Kidney epithelial cell (primary cell): ENCODE results near the gene SAFB. TPM values are rescaled to one million over a fixed set of nuclear protein-coding genes. Genes with fewer than 3 reads are reported as not detected.

Experiments used
- DNase-seq: peaks from one replicate; pipeline ENCODE4 v3.0.0-alpha.2; 2010; ENCODE audit warnings: low read depth
- H3K27me3 ChIP-seq: 2 replicates; pipeline ENCODE4 v1.6.0; 2011; ENCODE audit warnings: low read length; ENCODE audit not compliant: control insufficient read depth, insufficient read depth
- H3K36me3 ChIP-seq: 2 replicates; pipeline ENCODE4 v1.5.1; 2011; ENCODE audit warnings: low read length; ENCODE audit not compliant: control insufficient read depth, insufficient read depth
- H3K4me3 ChIP-seq: 2 replicates; pipeline ENCODE4 v1.5.1; 2011; ENCODE audit warnings: low read depth, mild to moderate bottlenecking, control low read depth, low read length
- total RNA-seq: library from RNA; depleted of rRNA; stranded (reverse); fragments of >200 nt; gene quantifications from 2 replicates; pipeline ENCODE4 v1.2.3, GENCODE V29; 2015
- TF ChIP-seq, protein P1 (sequence below): IDR thresholded peaks from 2 replicates; pipeline ENCODE4 v1.5.1; 2011; ENCODE audit warnings: mild to moderate bottlenecking, moderate library complexity, low read length, control low read depth, inconsistent platforms; ENCODE audit not compliant: insufficient read depth, poor library complexity, severe bottlenecking

SAFB gene
- total RNA-seq, 1 donor from 2014 or later = 45.7 TPM

DNA sequence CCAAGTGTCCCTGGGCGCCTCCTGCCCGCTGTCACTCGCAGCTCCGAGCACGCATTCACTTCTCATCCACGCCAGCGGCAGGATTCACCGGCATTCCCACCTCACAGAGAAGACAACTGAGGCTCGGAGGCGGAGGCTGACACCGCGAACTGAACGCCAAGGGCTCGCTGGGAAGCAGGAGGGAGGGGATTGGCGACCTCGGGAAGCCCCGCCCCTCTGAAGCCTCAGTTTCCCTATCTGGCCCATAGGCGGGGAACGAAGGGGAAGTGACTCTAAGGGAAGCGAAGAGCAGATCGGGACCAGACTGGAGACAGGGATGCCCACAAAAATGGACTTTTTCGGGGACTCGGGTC is 57.2 kb downstream of the SAFB start:
- no peak for DNase-seq
- TF ChIP-seq, protein P1, sequence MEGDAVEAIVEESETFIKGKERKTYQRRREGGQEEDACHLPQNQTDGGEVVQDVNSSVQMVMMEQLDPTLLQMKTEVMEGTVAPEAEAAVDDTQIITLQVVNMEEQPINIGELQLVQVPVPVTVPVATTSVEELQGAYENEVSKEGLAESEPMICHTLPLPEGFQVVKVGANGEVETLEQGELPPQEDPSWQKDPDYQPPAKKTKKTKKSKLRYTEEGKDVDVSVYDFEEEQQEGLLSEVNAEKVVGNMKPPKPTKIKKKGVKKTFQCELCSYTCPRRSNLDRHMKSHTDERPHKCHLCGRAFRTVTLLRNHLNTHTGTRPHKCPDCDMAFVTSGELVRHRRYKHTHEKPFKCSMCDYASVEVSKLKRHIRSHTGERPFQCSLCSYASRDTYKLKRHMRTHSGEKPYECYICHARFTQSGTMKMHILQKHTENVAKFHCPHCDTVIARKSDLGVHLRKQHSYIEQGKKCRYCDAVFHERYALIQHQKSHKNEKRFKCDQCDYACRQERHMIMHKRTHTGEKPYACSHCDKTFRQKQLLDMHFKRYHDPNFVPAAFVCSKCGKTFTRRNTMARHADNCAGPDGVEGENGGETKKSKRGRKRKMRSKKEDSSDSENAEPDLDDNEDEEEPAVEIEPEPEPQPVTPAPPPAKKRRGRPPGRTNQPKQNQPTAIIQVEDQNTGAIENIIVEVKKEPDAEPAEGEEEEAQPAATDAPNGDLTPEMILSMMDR = no peak
- H3K36me3 ChIP-seq = no peaks in the 10 kb centered on the region
- peak overlapping the region; percentile 87 for H3K4me3 ChIP-seq
- no peaks in the 10 kb centered on the region for H3K27me3 ChIP-seq

DNA sequence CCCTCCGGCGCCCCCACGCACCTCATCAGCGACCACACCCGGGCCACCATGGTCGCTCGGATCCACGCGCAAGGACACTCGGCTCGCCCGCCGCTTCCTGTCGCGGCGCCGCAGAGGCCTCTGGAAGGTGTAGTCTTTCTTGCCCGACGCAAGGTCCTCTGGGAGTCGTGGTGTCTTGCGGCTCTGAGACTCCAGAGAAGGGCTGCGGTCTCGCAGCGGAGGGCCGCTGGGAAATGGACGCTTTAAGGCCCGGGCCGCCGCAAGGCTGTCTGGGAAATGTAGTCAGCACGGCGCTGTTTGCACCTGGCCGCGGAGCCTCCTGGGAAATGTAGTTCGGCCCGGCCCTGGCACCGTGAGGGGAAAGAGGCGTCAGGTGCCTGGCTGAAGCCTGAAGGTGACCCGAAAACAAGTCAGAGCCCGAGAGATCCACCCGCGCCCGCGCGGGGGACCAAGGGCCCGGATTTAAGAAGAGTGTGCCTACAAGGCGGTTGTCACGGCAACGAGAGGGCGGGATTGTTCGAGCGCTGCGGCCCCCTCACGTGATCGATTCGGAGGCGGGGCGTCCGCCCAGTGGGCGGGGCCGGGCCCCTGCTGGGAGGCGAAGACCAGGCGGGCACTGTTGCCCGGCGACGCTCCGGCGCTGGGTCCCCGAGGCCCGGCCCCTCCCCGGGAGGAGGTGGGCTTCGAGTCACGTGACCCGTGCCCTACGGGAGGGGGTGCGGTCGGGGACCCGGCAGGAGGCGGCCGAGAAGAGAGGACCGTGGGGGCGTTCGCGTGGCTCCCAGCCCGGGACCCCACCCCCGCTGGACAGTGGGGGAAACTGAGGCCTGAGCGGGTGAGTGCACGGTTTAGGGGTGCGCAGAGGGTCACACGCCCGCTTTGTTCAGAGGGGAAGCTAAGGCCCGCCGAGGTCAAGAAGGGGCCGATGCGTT is 57.8 kb downstream of the SAFB start, which contains the start of the genes HSD11B1L and MICOS13:
HSD11B1L (plus strand) TSS at position 591 of the 932 bp plus-strand sequence. CDS start 3,806 bp downstream, outside the sequence.
MICOS13 (minus strand) TSS at position 80 of the 932 bp plus-strand sequence; CDS start at position 50, 30 bp downstream.
- DNase-seq = peak; percentile 97
- Histone ChIP-seq H3K4me3 (peak within 1 kb of the TSS; percentile 87), H3K27me3 (no peaks in the 10 kb centered on the region), H3K36me3 (no peaks in the 10 kb centered on the region)
- TF ChIP-seq, protein P1 = no peak

DNA sequence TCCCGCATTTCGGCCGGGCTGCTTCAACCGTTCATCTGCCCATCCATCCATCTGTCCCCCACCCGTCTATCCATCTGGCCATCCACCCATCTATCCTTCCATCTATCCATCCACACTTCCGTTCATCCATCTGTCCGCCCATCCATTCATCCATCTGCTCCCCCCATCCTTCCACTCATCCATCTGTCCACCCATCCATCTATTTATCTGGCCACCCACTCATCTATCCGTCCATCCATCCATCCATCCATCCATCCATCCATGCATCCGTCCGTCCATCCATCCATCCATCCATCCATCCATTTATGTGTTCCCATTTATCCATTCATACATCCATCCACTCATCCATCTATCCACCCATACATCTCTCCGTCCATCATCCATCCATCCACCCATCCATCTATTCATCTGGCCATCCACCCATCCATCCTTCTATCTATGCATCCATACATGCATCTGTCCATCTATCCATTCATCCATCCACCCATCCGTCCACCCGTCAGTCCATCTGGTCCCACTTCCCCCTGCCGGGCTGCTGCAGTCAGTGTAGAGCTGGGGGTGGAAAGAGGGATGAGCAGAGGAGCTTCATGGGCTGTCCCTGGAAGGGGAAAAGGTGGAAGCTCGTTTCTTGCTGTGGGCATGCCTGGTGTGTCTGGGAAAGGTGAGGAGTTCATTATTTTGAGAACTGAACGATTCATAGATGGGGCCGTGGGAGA is 58.7 kb downstream of the SAFB start:
- TF ChIP-seq, protein P1 = no peak
- H3K27me3 ChIP-seq = no peaks in the 10 kb centered on the region
- peak overlapping the region; percentile 87 for H3K4me3 ChIP-seq
- no peaks in the 10 kb centered on the region for H3K36me3 ChIP-seq
- no peak for DNase-seq

- TF ChIP-seq, protein P1 = no peak
- Histone ChIP-seq H3K36me3 (no peaks in the 10 kb centered on the region), H3K4me3 (no peak overlapping the region), H3K27me3 (no peaks in the 10 kb centered on the region)
- no peak for DNase-seq
Measured at GRCh38 chr19:5682107-5682482, 59.2 kb downstream of the SAFB start.

DNA sequence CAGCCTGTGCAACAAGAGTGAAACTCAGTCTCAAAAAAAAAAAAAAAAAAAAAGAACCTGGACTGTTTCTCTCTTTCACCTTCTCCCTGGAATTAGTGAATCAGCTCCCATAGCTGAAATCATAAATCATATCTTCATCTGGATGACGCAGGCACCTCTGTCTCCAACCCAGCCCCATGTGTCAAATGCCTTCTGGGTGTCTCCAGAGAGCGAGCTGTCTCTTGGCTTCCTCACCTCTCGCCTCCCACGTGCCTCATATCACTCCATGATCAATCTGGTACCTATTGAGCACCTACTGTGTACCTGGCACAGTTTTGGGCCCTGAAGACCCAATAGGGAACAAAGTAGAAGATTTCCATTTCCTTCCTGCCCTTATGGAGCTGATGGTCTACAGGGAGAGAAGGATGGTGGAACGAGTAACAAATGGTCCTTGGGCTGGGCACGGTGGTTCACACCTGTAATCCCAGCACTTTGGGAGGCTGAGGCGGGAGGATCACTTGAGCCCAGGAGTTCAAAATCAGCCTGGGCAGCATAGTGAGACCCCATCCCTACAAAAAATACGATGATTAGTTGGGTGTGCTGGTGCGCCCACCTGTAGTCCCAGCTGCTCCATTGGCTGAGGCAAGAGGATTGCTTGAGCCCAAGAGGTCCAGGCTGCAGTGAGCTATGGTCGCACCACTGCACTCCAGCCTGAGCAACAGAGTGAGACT is 60.4 kb downstream of the SAFB start:
- Histone ChIP-seq H3K36me3 (no peaks in the 10 kb centered on the region), H3K27me3 (no peaks in the 10 kb centered on the region), H3K4me3 (no peak overlapping the region)
- no peak for DNase-seq
- TF ChIP-seq, protein P1 = no peak
